SU-DHL-6 (cell line): Measurements from ENCODE around the gene SLC6A3.

Experiments
- H2AFZ ChIP-seq: fragments of 200-600 bp; sonication (generic); 2 replicates; pipeline ENCODE4 v1.6.1; 2014; ENCODE audit warnings: low read depth, mild to moderate bottlenecking, moderate library complexity, mixed read lengths, antibody characterized with exemption, low read length; ENCODE audit not compliant: severe bottlenecking
- H3F3A ChIP-seq: fragments of 200-600 bp; shearing (Covaris generic); 2 replicates; pipeline ENCODE4 v1.6.0; 2016; ENCODE audit warnings: antibody characterized with exemption, mild to moderate bottlenecking; ENCODE audit not compliant: insufficient read depth
- H3K27ac ChIP-seq: fragments of 200-600 bp; sonication (generic); 2 replicates; pipeline ENCODE4 v1.5.1; 2016; ENCODE audit warnings: low read depth, mild to moderate bottlenecking, low read length, moderate library complexity, mixed read lengths
- H3K27me3 ChIP-seq: fragments of 200-600 bp; sonication (generic), shearing (Covaris generic); 2 replicates; pipeline ENCODE4 v1.6.0; 2014; ENCODE audit warnings: mild to moderate bottlenecking, low read length
- H3K36me3 ChIP-seq: fragments of 200-600 bp; sonication (generic); 2 replicates; pipeline ENCODE4 v1.6.1; 2014; ENCODE audit warnings: mild to moderate bottlenecking, low read length, mixed read lengths
- H3K4me2 ChIP-seq: fragments of 300-600, 200-600 bp; shearing (Covaris generic), sonication (generic); 2 replicates; pipeline ENCODE4 v1.6.0; 2014; ENCODE audit warnings: low read length, low read depth, mild to moderate bottlenecking; ENCODE audit not compliant: poor library complexity, severe bottlenecking
- H3K4me3 ChIP-seq: fragments of 200-600 bp; sonication (generic); 2 replicates; pipeline ENCODE4 v1.5.1; 2014; ENCODE audit warnings: antibody characterized with exemption, low read length, mild to moderate bottlenecking, mixed read lengths; ENCODE audit not compliant: insufficient read depth, poor library complexity, severe bottlenecking
- H3K79me2 ChIP-seq: fragments of 200-600 bp; sonication (generic); 2 replicates; pipeline ENCODE4 v1.6.1; 2014; ENCODE audit warnings: mild to moderate bottlenecking, low read length, moderate library complexity; ENCODE audit not compliant: insufficient read depth
- H3K9ac ChIP-seq: fragments of 200-600 bp; sonication (generic); 2 replicates; pipeline ENCODE4 v1.7.0; 2014; ENCODE audit warnings: mild to moderate bottlenecking, low read length
- H3K9me2 ChIP-seq: fragments of 200-600 bp; sonication (generic); replicated peaks from 2 replicates; pipeline ENCODE4 v1.6.1; 2014; ENCODE audit warnings: low read length; ENCODE audit not compliant: insufficient read depth
- H3K9me3 ChIP-seq: fragments of 200-600 bp; sonication (generic); 2 replicates; pipeline ENCODE4 v1.6.1; 2014; ENCODE audit warnings: low read length, mixed read lengths; ENCODE audit not compliant: insufficient read depth
- H4K20me1 ChIP-seq: fragments of 200-600 bp; sonication (generic); 2 replicates; pipeline ENCODE4 v1.6.1; 2014; ENCODE audit warnings: low read depth, mild to moderate bottlenecking, antibody characterized with exemption, low read length, moderate library complexity, mixed read lengths
- CTCF ChIP-seq: fragments of 200-600 bp; sonication (generic); IDR thresholded peaks from one replicate; pipeline ENCODE4 v1.5.1; 2017; ENCODE audit warnings: antibody characterized with exemption, mild to moderate bottlenecking, low read length, moderate library complexity; ENCODE audit not compliant: insufficient read depth, poor library complexity, severe bottlenecking
- EZH2phosphoT487 ChIP-seq: fragments of 200-600 bp; sonication (generic), shearing (Covaris generic); conservative IDR thresholded peaks from 2 replicates; pipeline ENCODE4 v1.6.1; 2018; ENCODE audit warnings: mild to moderate bottlenecking, antibody characterized with exemption, low read length, moderate library complexity, mixed read lengths

Gene SLC6A3

GRCh38 chr5:1383886-1384401 is 61.3 kb downstream of the SLC6A3 start:
- H4K20me1 ChIP-seq, result no peaks in the 10 kb centered on the region
- no peaks in the 10 kb centered on the region for H3K27me3 ChIP-seq
- H3K9ac ChIP-seq, result no peak overlapping the region
- TF ChIP-seq EZH2phosphoT487 (no peak), CTCF (no peak)
- no peaks in the 10 kb centered on the region for H3K9me3 ChIP-seq
- no peak overlapping the region for H3K27ac ChIP-seq
- H3K4me2 ChIP-seq, result no peak overlapping the region
- H3K4me3 ChIP-seq, result no peak overlapping the region
- 0 out of 2 replicates have a peak, but pooled peaks cover 5% of the 10 kb centered on the region for H3F3A ChIP-seq
- H3K36me3 ChIP-seq, result no peaks in the 10 kb centered on the region
- no peak overlapping the region for H2AFZ ChIP-seq
- no peaks in the 10 kb centered on the region for H3K79me2 ChIP-seq
- H3K9me2 ChIP-seq, result no peaks in the 10 kb centered on the region

- no peaks in the 10 kb centered on the region for H3K27me3 ChIP-seq
- H3K36me3 ChIP-seq, result no peaks in the 10 kb centered on the region
- H3K4me2 ChIP-seq, result no peak overlapping the region
- H3K79me2 ChIP-seq, result no peaks in the 10 kb centered on the region
- no peaks in the 10 kb centered on the region for H3K9me2 ChIP-seq
- no peaks in the 10 kb centered on the region for H3K9me3 ChIP-seq
- H3F3A ChIP-seq, result 0 out of 2 replicates have a peak, but pooled peaks cover 5% of the 10 kb centered on the region
- no peak overlapping the region for H3K4me3 ChIP-seq
- H2AFZ ChIP-seq, result no peak overlapping the region
- H3K9ac ChIP-seq, result no peak overlapping the region
- no peaks in the 10 kb centered on the region for H4K20me1 ChIP-seq
- H3K27ac ChIP-seq, result no peak overlapping the region
- TF ChIP-seq CTCF, result no peak
- TF ChIP-seq EZH2phosphoT487, result no peak
Observed at GRCh38 chr5:1383344-1383743, 61.9 kb downstream of the SLC6A3 start.

- Histone ChIP-seq H3K9me2 (no peaks in the 10 kb centered on the region), H3F3A (0 out of 2 replicates have a peak, but pooled peaks cover 5% of the 10 kb centered on the region), H3K9me3 (no peaks in the 10 kb centered on the region), H3K4me2 (no peak overlapping the region), H4K20me1 (no peaks in the 10 kb centered on the region), H3K9ac (no peak overlapping the region), H3K79me2 (no peaks in the 10 kb centered on the region), H3K27ac (no peak overlapping the region), H3K36me3 (no peaks in the 10 kb centered on the region), H3K27me3 (no peaks in the 10 kb centered on the region), H3K4me3 (no peak overlapping the region), H2AFZ (no peak overlapping the region)
- TF ChIP-seq CTCF (no peak), EZH2phosphoT487 (no peak)
Observed at GRCh38 chr5:1382248-1382700, 63.0 kb downstream of the SLC6A3 start.
